Small intestine (tissue), 7 donors: Measurements from ENCODE around the gene PIP5KL1. TPM values are rescaled to one million over a fixed set of nuclear protein-coding genes. Genes with fewer than 3 reads are reported as not detected.

Experiments used
- DNase-seq, 2 donors: peaks; one replicate each; pipeline versions ENCODE4 v3.0.0 to v3.0.0-alpha.2; 2013
- FAIRE-seq: peaks from 2 replicates; lab custom pipeline; 2012; peaks lifted over from hg19 to GRCh38; lab: Jason Lieb, UNC
- H3K27ac ChIP-seq, 3 donors: one replicate each; pipeline ENCODE4 v1.5.1; 2013; ENCODE audit warnings: low read length in 2 of 3, mild to moderate bottlenecking in 2 of 3, control low read depth in 1 of 3, inconsistent platforms in 1 of 3, low read depth in 1 of 3, moderate library complexity in 1 of 3
- H3K27me3 ChIP-seq, 3 donors: one replicate each; pipeline ENCODE4 v1.6.1; 2013; ENCODE audit warnings: low read length in 3 of 3, inconsistent platforms in 1 of 3; ENCODE audit not compliant: control insufficient read depth in 3 of 3, insufficient read depth in 3 of 3
- H3K36me3 ChIP-seq, 3 donors: one replicate each; pipeline ENCODE4 v1.6.1; 2013; ENCODE audit warnings: low read length in 3 of 3, inconsistent platforms in 1 of 3, low read depth in 1 of 3, mild to moderate bottlenecking in 1 of 3, moderate library complexity in 1 of 3; ENCODE audit not compliant: control insufficient read depth in 3 of 3, insufficient read depth in 2 of 3
- H3K4me1 ChIP-seq, 3 donors: one replicate each; pipeline ENCODE4 v1.6.1; 2013; ENCODE audit warnings: low read length in 2 of 3, inconsistent platforms in 1 of 3, low read depth in 1 of 3, mild to moderate bottlenecking in 1 of 3, moderate library complexity in 1 of 3; ENCODE audit not compliant: control insufficient read depth in 3 of 3, insufficient read depth in 2 of 3
- H3K4me3 ChIP-seq, 3 donors: one replicate each; pipeline ENCODE4 v1.5.1; 2013; ENCODE audit warnings: low read length in 3 of 3, control low read depth in 1 of 3, inconsistent platforms in 1 of 3, low read depth in 1 of 3, mild to moderate bottlenecking in 1 of 3, moderate library complexity in 1 of 3
- H3K9me3 ChIP-seq, 2 donors: one replicate each; pipeline ENCODE4 v1.6.1; 2013; ENCODE audit warnings: low read depth in 1 of 2, low read length in 1 of 2; ENCODE audit not compliant: control insufficient read depth in 2 of 2, insufficient read depth in 1 of 2
- WGBS, 3 donors: extraction: QIAGEN DNeasy Blood & Tissue Kit; methylation state at CpG; one replicate each; pipeline ENCODE4 v1.1.7; 2013; 5-methylcytosine and 5-hydroxymethylcytosine counted together
- polyA plus RNA-seq, 4 donors: library from polyadenylated mRNA; stranded (reverse) in 3 of 4; unstranded in 1 of 4; fragments of 200-250 nt in 3 of 4; fragments of 120-200 nt in 1 of 4; gene quantifications; one replicate each; pipeline versions ENCODE4 v1.2.1 to v1.2.3, GENCODE V29; 2013
- donor health status: healthy with polysubstance abuse.
- donor health status: control.
- donor health status: control.
- donor health status: Bipolar disorder and iron deficiency.
- donor health status: healthy.

The PIP5KL1 gene
- polyA plus RNA-seq, 4 donors: 0.40 to 0.81 (median 0.60) TPM; not detected in 1

GRCh38 chr9:127936347-127936852, 5.8 kb upstream of the PIP5KL1 start:
- H3K4me1 ChIP-seq: peaks cover 9 to 28% (median 9%) of the 10 kb centered on the region in 3 donors
- H3K27me3 ChIP-seq: peaks cover 0 to 2% (median 0%) of the 10 kb centered on the region in 3 donors
- peaks cover 0 to 42% (median 2%) of the 10 kb centered on the region in 3 donors for H3K36me3 ChIP-seq
- WGBS, 3 donors: 73 to 83% (median 78%) methylated on average over 14 of the region's 14 CpGs
- FAIRE-seq (no peak), DNase-seq (no peak)
- H3K27ac ChIP-seq: no peak overlapping the region
- H3K4me3 ChIP-seq: peak overlapping the region in 1 of 3 donors; percentile 76
- H3K9me3 ChIP-seq: no peaks in the 10 kb centered on the region

- peaks cover 9 to 29% (median 13%) of the 10 kb centered on the region in 3 donors for H3K4me1 ChIP-seq
- H3K36me3 ChIP-seq: peaks cover 0 to 36% (median 0%) of the 10 kb centered on the region in 3 donors
- no peak overlapping the region for H3K27ac ChIP-seq
- no peaks in the 10 kb centered on the region for H3K9me3 ChIP-seq
- WGBS, 3 donors: 60 to 75% (median 69%) methylated on average over 4 of the region's 4 CpGs
- FAIRE-seq (no peak), DNase-seq (no peak)
- peaks cover 0 to 8% (median 0%) of the 10 kb centered on the region in 3 donors for H3K27me3 ChIP-seq
- no peak overlapping the region for H3K4me3 ChIP-seq
Observed at GRCh38 chr9:127935765-127936221, 5.2 kb upstream of the PIP5KL1 start.

- Histone ChIP-seq H3K9me3 (no peaks in the 10 kb centered on the region), H3K4me3 (no peak overlapping the region), H3K4me1 (peaks cover 9 to 34% (median 15%) of the 10 kb centered on the region in 3 donors), H3K36me3 (peaks cover 0 to 33% (median 0%) of the 10 kb centered on the region in 3 donors), H3K27me3 (peaks cover 0 to 15% (median 0%) of the 10 kb centered on the region in 3 donors), H3K27ac (no peak overlapping the region)
- 68 to 75% (median 71%) methylated on average over 11 of the region's 11 CpGs for WGBS, 3 donors
- FAIRE-seq (no peak), DNase-seq (no peak)
Observed at GRCh38 chr9:127934986-127935385, 4.4 kb upstream of the PIP5KL1 start.

- FAIRE-seq: no peak
- Histone ChIP-seq H3K27ac (no peak overlapping the region), H3K4me3 (no peak overlapping the region), H3K4me1 (peaks cover 9 to 34% (median 15%) of the 10 kb centered on the region in 3 donors), H3K27me3 (peaks cover 0 to 22% (median 0%) of the 10 kb centered on the region in 3 donors), H3K36me3 (peaks cover 0 to 29% (median 0%) of the 10 kb centered on the region in 3 donors), H3K9me3 (no peaks in the 10 kb centered on the region)
- 91 to 94% (median 92%) methylated on average over 4 of the region's 4 CpGs for WGBS, 3 donors
- DNase-seq: no peak
Observed at GRCh38 chr9:127934248-127934647, 3.7 kb upstream of the PIP5KL1 start.

- H3K4me3 ChIP-seq: peak overlapping the region; percentile 19 to 52 (median 37)
- peaks cover 7 to 33% (median 13%) of the 10 kb centered on the region in 3 donors for H3K4me1 ChIP-seq
- no peaks in the 10 kb centered on the region for H3K9me3 ChIP-seq
- H3K36me3 ChIP-seq: peaks cover 0 to 26% (median 0%) of the 10 kb centered on the region in 3 donors
- WGBS, 3 donors: 16 to 26% (median 24%) methylated on average over 18 of the region's 18 CpGs
- no peak for FAIRE-seq
- peaks cover 3 to 50% (median 3%) of the 10 kb centered on the region in 3 donors for H3K27me3 ChIP-seq
- H3K27ac ChIP-seq: peak overlapping the region in 2 of 3 donors; percentile 6 to 55
- DNase-seq: peak in 1 of 2 donors; percentile 34
Observed at GRCh38 chr9:127931092-127931881, 710 bp upstream of the PIP5KL1 start.

GRCh38 chr9:127929625-127929979, 975 bp downstream of the PIP5KL1 start:
- no peak for FAIRE-seq
- H3K4me3 ChIP-seq: no peak overlapping the region
- peaks cover 4 to 30% (median 6%) of the 10 kb centered on the region in 3 donors for H3K4me1 ChIP-seq
- H3K27me3 ChIP-seq: peaks cover 3 to 66% (median 3%) of the 10 kb centered on the region in 3 donors
- H3K27ac ChIP-seq: no peak overlapping the region
- no peaks in the 10 kb centered on the region for H3K9me3 ChIP-seq
- peaks cover 0 to 9% (median 0%) of the 10 kb centered on the region in 3 donors for H3K36me3 ChIP-seq
- 65 to 77% (median 72%) methylated on average over 10 of the region's 10 CpGs for WGBS, 3 donors
- DNase-seq: no peak

- peaks cover 3 to 67% (median 3%) of the 10 kb centered on the region in 3 donors for H3K27me3 ChIP-seq
- 61 to 67% (median 65%) methylated on average over 11 of the region's 11 CpGs for WGBS, 3 donors
- FAIRE-seq (no peak), DNase-seq (no peak)
- no peak overlapping the region for H3K4me3 ChIP-seq
- H3K4me1 ChIP-seq: peaks cover 4 to 30% (median 6%) of the 10 kb centered on the region in 3 donors
- H3K9me3 ChIP-seq: no peaks in the 10 kb centered on the region
- H3K27ac ChIP-seq: no peak overlapping the region
- H3K36me3 ChIP-seq: peaks cover 0 to 5% (median 0%) of the 10 kb centered on the region in 3 donors
Observed at GRCh38 chr9:127928676-127929624, 1.6 kb downstream of the PIP5KL1 start.
